Activated naive CD8-positive, alpha-beta T cell treated with anti-CD3 and anti-CD28 coated beads, Interleukin-2, amount 10 ng/mL, durations not matched to agents 7 days and 5 days (primary cell): ENCODE results near the gene PRPF6. TPM values are rescaled to one million over a fixed set of nuclear protein-coding genes. Genes with fewer than 3 reads are reported as not detected.
A peak's percentile ranks its signal among the peaks of the same experiment; 100 is the strongest.
"Not testable (repeated sequence)": the region's sequence is repeated elsewhere in the genome, so short reads cannot be mapped to it uniquely, and the experiment has no call there.

Experiments
- ATAC-seq: fragments of 150-1000 bp; cut with Tn5 transposase; one replicate; pipeline ENCODE4 v1.10.0; 2021; ENCODE audit warnings: low read depth, moderate library complexity
- POLR2A ChIA-PET: fragments of 350-600 bp; sonication (Branson Sonifier 250); formaldehyde crosslinking; loops from one replicate; lab custom pipeline; 2021; ENCODE audit warnings: antibody characterized with exemption; lab: Charles Lee
- DNase-seq: peaks from one replicate; pipeline ENCODE4 v3.0.0; 2021
- H3K27ac Mint-ChIP-seq: one replicate; pipeline ENCODE4 v1.8.0; 2022; ENCODE audit warnings: mild to moderate bottlenecking, mixed read lengths
- H3K27me3 Mint-ChIP-seq: one replicate; pipeline ENCODE4 v1.8.0; 2022; ENCODE audit warnings: mild to moderate bottlenecking, moderate library complexity, mixed read lengths
- H3K36me3 Mint-ChIP-seq: one replicate; pipeline ENCODE4 v1.8.0; 2021; ENCODE audit warnings: mild to moderate bottlenecking, mixed read lengths
- H3K4me1 Mint-ChIP-seq: one replicate; pipeline ENCODE4 v1.8.0; 2021; ENCODE audit warnings: mixed read lengths
- H3K4me3 Mint-ChIP-seq: one replicate; pipeline ENCODE4 v1.8.0; 2022; ENCODE audit warnings: mild to moderate bottlenecking, moderate library complexity, mixed read lengths
- H3K9me3 Mint-ChIP-seq: one replicate; pipeline ENCODE4 v1.8.0; 2021; ENCODE audit warnings: mixed read lengths
- total RNA-seq, 2 experiments: library from RNA; stranded (reverse); gene quantifications; one replicate each; pipeline ENCODE4 v1.2.3, GENCODE V29; 2021

The PRPF6 gene
- total RNA-seq, 2 experiments from 2014 or later, result 76.7 to 78.4 TPM

DNA sequence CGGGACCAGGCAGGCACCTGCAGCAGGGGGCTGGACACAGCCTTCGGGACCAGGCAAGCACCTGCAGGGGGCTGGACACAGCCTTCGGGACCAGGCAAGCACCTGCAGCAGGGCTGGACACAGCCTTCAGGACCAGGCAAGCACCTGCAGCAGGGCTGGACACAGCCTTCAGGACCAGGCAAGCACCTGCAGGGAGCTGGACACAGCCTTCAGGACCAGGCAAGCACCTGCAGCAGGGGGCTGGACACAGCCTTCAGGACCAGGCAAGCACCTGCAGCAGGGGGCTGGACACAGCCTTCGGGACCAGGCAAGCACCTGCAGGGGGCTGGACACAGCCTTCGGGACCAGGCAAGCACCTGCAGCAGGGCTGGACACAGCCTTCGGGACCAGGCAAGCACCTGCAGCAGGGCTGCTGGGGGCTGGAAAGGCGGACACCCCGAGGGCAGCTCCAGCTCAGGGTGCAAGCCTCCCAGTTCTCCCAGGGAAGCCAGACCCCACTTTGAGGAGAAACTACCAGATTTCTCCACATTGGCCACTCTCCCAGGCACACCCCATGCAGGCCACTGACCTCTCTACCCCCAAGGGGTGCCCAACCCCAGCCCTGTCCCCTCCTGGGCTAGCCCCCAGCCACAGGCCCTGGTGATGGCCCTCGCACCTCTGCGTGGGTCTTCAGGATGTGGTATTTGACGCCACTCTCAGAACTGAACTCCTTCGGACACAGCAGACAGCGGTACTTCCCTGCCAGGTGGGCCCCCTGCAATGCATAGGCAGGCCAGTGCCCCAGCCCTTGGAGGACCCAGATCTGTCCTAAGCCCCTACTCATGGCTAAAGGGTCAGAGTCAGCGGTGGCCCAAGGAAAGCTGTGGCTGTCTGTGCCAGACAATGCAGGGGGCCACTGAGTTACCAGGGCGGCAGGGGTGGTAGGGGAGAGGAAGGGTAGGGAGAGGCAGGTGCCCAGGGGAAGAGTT, 20.0 kb upstream of the PRPF6 start:
- ATAC-seq, H3K36me3 Mint-ChIP-seq, H3K4me3 Mint-ChIP-seq, DNase-seq, H3K27me3 Mint-ChIP-seq, H3K9me3 Mint-ChIP-seq, H3K27ac Mint-ChIP-seq: not testable (repeated sequence)
- peaks cover 11% of the 10 kb centered on the region for H3K4me1 Mint-ChIP-seq
- POLR2A ChIA-PET, result interaction anchor here (0.6 kb wide), 1 partner anchor 331 kb away, joined by 5 read pairs; no protein-coding TSS in a partner anchor

DNA sequence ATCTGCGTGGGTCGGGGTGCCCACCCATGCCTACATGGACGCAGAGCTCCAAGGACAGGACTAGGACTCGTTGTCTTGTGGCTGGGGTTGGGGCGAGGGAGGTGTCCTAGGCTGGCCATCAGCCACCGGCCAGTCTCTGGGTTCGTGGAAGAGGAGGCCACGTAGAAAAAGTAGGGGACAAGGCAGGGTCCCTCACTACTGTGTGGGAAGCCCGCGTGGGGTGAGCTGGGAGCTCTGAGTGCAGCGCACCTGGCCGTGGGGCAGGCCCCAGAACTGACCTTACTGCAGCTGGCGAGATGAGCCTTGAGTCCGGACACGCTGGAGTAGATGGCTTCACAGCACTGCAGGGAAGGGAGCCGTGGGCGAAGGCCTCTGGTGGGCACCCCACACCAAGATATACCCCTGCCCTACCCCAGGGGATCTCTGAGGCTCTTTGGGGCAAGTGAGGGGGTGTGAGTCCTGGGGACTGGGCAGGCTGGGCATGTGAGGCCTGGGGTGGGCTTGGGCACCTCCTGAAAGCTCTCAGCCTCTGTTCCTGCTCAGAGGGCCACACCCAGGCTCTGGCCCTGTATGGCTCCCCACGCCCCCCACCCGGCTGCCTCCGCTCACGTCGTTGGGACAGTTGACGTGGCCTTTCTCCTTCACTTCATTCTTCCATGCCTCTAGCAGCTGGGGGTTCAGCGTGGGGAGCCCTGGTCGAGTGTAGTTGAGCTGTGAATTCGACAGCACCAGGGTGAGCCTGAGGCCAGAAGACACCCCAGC, 19.1 kb upstream of the PRPF6 start:
- POLR2A ChIA-PET, result interaction anchor here (0.6 to 1.1 kb wide), 2 partner anchors 101 to 332 kb away, joined by 3 to 5 read pairs; no protein-coding TSS in a partner anchor
- H3K9me3 Mint-ChIP-seq, result no peaks in the 10 kb centered on the region
- peaks cover 7% of the 10 kb centered on the region for H3K36me3 Mint-ChIP-seq
- H3K27me3 Mint-ChIP-seq, result no peaks in the 10 kb centered on the region
- DNase-seq (no peak), ATAC-seq (no peak)
- peak overlapping the region; percentile 38 for H3K27ac Mint-ChIP-seq
- peaks cover 9% of the 10 kb centered on the region for H3K4me1 Mint-ChIP-seq
- H3K4me3 Mint-ChIP-seq, result no peak overlapping the region

DNA sequence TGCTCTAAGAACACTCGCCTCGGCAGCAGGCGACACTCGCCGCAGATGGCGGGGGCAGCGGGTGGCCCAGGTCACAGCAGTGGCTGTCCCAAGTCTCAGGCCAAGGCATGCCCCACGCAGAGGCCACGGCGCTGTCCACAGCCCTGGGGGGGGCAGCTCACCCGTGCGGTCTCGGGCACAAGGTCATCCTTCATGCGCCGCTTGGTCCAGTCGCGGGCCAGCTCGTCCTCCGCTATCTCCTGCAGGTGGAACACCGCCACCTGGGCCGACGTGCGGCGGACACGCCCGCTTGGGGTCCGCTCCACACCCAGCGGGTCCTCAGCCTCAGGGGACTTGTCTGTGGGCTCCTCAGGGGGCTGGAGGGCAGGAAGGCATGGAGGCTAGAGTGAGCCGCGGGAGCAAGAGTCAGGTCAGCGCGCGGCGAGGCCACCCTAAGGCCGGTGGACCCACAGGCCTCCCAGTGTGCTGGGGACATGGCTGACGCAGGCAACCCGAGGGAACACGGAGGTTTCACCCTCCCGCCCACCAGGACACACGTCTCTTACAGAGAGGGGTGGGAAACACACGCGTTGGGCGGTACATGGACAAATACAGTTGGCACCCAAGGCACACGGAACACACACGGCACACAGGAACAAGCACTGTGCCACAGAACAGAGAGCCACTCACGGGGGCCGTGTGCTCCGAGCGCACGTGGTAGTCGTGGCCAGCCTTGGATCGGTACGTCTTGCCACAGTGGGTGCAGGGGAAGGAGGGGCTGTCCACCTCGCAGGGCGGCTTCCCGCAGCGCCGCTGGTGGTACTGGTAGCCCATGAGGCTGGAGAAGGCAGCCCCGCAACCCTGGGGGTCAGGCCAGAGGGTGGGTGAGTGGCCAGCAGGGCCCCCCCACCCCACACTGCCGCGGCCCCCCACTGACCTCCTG, 18.2 kb upstream of the PRPF6 start:
- Mint-ChIP-seq H3K36me3 (peaks cover 7% of the 10 kb centered on the region), H3K27me3 (no peaks in the 10 kb centered on the region), H3K4me3 (no peak overlapping the region), H3K27ac (peak overlapping the region; percentile 38), H3K4me1 (peaks cover 2% of the 10 kb centered on the region), H3K9me3 (no peaks in the 10 kb centered on the region)
- no peak for ATAC-seq
- POLR2A ChIA-PET, result interaction anchor here (1.1 kb wide), 1 partner anchor 100 kb away, joined by 3 read pairs; no protein-coding TSS in a partner anchor
- no peak for DNase-seq

DNA sequence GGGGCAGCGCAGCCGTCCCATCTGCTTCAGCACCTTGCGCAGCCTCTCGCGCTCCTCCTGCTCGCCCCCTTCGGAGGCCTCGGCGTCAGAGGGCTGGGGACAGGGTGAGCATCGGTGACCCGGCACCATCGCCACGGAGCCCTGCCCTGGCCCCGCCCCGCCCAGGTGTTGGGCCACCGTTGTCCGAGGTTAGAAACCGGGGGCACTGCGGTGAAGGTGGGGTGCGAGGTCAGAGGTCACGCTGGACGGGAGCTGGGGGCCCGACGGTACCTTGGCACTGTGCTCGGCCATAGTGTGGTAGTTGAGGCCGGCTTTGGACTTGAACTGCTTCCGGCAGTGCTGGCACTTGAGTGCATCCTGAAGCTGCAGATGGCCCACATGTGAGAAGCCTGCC, 17.6 kb upstream of the PRPF6 start:
- DNase-seq, result peak; percentile 29
- POLR2A ChIA-PET, result no interaction called here
- Mint-ChIP-seq H3K9me3 (no peaks in the 10 kb centered on the region), H3K4me1 (peaks cover 1% of the 10 kb centered on the region), H3K27me3 (no peaks in the 10 kb centered on the region), H3K4me3 (no peak overlapping the region), H3K27ac (no peak overlapping the region), H3K36me3 (peaks cover 7% of the 10 kb centered on the region)
- no peak for ATAC-seq

DNA sequence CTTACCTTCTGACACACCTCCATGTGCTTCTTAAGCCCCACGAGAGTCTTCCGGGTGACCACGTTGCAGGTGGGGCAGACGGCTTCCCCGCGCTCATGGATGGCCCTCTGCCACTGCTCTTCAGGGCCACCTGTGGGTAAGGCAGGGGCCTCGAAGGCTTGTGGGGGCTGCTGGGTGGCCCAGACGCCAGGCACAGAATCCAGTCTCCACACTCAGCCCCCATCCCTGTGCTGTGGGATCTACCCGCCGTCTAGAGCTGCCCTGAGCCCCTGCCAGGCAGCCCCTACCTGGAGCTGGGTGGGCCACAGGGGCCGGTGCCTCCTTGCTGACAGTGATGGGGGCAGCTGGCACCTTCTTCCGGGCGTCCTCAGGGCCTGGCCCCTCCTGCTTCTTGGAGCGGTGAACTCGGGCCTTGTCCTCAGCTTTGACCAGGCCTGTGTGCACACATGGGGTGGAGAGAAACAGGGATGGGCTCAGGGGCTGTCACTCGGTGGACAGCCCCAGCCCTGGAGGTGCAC, 17.1 kb upstream of the PRPF6 start:
- ATAC-seq (no peak), DNase-seq (peak; percentile 28)
- H3K4me3 Mint-ChIP-seq, result no peak overlapping the region
- H3K4me1 Mint-ChIP-seq, result peaks cover 6% of the 10 kb centered on the region
- H3K36me3 Mint-ChIP-seq, result peaks cover 7% of the 10 kb centered on the region
- no peaks in the 10 kb centered on the region for H3K27me3 Mint-ChIP-seq
- no peaks in the 10 kb centered on the region for H3K9me3 Mint-ChIP-seq
- POLR2A ChIA-PET, result no interaction called here
- no peak overlapping the region for H3K27ac Mint-ChIP-seq

DNA sequence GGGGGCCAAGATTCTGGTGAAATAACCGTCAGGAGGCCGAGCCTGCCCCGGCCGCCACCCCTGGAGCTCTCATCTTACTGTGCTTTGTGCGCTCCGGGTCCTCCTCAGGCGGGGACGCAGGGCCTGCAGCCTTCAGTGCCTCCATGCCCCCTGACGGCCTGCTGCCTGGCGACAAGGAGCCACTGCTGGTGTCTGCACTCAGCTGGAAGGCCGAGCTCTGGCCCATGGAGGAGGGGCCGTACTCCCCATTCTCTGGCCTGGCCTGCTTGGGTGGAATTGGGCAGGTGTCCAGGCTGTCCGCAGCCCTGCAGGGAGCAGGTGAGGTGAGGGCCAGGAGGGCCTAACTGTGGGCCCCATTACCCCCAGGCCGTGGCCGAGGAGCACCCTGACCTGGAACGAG, 16.5 kb upstream of the PRPF6 start:
- Mint-ChIP-seq H3K4me3 (no peak overlapping the region), H3K9me3 (no peaks in the 10 kb centered on the region), H3K27me3 (peaks cover 2% of the 10 kb centered on the region), H3K4me1 (peaks cover 8% of the 10 kb centered on the region), H3K36me3 (peaks cover 7% of the 10 kb centered on the region), H3K27ac (no peak overlapping the region)
- DNase-seq (peak; percentile 24), ATAC-seq (no peak)
- POLR2A ChIA-PET, result no interaction called here

DNA sequence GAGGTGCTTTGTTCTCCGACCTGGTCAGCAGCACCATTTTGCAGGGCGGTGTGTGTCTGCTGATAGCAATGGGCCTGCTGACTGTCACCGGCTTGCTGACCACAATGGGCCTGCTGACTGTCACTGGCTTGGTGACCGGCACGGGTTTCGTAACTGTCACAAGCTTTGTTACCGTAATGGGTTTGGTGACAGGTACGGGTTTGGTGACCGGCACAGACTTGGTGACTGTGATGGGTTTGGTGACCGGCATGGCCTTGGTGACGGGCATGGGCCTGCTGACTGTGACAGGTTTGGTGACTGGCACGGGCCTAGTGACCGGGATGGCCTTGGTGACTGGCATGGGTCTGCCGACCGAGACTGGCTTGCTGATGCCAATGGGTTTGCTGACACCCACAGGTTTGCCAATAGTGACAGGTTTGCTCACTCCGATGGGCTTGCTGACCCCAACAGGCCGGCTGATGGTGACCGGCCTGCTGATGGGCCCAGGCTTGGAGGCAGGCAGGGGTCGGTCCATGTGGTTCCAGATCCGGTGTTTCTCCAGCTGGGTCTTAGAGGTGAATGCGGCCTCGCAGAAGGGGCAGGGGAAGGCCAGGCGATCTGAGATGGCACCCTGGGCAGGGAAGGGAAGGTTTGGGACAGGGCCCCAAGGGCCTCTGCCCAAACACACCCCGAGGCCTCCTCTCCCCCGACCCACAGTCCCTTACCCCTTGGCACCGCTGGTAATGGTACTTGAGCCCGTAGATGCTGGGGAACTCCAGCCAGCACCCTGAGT, 14.6 kb upstream of the PRPF6 start:
- DNase-seq (no peak), ATAC-seq (no peak)
- Mint-ChIP-seq H3K4me3 (no peak overlapping the region), H3K36me3 (peaks cover 7% of the 10 kb centered on the region), H3K4me1 (peaks cover 8% of the 10 kb centered on the region), H3K9me3 (no peaks in the 10 kb centered on the region), H3K27ac (no peak overlapping the region), H3K27me3 (peaks cover 4% of the 10 kb centered on the region)
- POLR2A ChIA-PET, result no interaction called here

DNA sequence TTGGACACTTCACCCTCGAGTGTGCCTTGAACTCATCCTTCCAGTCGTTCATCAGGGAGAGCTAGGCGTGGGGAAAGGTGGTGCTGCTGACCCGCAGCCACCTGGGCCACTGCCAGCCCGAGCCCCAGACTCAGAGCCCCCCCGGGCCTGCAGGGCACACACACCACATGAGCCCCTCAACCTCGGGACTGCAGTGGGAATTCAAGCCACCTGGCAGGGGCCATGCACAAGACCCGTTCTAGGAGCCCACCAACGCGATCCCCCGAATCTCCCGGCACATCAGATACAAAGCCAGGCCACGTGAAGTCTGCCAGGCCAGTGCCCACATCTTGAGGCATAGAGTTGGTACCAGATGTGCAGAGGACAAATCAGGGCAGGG, 14.0 kb upstream of the PRPF6 start:
- Mint-ChIP-seq H3K36me3 (peaks cover 7% of the 10 kb centered on the region), H3K27me3 (peaks cover 4% of the 10 kb centered on the region), H3K27ac (no peak overlapping the region), H3K4me1 (peaks cover 8% of the 10 kb centered on the region), H3K9me3 (no peaks in the 10 kb centered on the region), H3K4me3 (no peak overlapping the region)
- no peak for DNase-seq
- POLR2A ChIA-PET, result no interaction called here
- ATAC-seq, result no peak

DNA sequence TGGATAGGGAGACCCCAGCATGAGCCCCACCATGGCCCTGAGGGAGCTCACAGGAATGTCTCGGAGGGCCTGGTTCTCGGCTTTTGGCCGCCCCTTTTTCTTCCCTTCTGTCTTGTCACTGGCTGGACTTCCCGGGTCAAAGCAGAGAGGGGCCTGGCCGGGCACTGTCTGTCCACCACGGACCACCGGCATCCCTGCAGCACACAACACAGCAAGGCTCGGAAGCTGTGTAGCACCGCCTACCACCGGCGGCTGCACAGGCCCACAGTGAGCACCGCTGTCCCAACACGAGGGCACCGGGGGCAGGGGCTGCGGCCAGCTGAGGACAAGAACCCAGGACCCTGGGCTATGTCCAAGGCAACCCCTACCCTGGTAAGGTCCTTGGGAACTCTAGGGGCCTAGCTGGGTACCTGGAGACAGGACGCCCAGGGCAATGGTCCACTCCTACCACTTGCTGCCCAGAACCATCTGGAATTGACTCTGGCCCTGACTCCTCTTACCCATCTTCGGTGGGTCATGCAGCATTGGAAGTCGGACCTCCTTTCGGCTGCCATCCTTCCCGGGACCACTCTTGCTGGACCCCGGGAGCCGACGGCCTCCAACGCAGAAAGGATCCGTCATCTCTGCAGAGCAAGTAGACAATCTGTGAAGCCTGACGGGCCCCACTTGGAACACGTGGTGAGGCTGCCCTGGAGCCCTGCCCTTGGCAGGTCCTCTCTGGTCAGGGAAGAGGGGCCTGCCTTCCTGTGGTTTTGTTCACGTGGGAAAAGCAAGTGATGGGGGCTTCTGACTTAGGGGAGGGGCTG, 13.4 kb upstream of the PRPF6 start:
- H3K9me3 Mint-ChIP-seq, result no peaks in the 10 kb centered on the region
- POLR2A ChIA-PET, result interaction anchor here (1.4 to 1.5 kb wide), 2 partner anchors 11 to 12 kb away, joined by 4 to 6 read pairs; partner anchors contain the start of genes SAMD10 and UCKL1
- no peak overlapping the region for H3K4me3 Mint-ChIP-seq
- no peak overlapping the region for H3K27ac Mint-ChIP-seq
- ATAC-seq (no peak), DNase-seq (no peak)
- H3K36me3 Mint-ChIP-seq, result peaks cover 7% of the 10 kb centered on the region
- peaks cover 10% of the 10 kb centered on the region for H3K4me1 Mint-ChIP-seq
- peaks cover 4% of the 10 kb centered on the region for H3K27me3 Mint-ChIP-seq

DNA sequence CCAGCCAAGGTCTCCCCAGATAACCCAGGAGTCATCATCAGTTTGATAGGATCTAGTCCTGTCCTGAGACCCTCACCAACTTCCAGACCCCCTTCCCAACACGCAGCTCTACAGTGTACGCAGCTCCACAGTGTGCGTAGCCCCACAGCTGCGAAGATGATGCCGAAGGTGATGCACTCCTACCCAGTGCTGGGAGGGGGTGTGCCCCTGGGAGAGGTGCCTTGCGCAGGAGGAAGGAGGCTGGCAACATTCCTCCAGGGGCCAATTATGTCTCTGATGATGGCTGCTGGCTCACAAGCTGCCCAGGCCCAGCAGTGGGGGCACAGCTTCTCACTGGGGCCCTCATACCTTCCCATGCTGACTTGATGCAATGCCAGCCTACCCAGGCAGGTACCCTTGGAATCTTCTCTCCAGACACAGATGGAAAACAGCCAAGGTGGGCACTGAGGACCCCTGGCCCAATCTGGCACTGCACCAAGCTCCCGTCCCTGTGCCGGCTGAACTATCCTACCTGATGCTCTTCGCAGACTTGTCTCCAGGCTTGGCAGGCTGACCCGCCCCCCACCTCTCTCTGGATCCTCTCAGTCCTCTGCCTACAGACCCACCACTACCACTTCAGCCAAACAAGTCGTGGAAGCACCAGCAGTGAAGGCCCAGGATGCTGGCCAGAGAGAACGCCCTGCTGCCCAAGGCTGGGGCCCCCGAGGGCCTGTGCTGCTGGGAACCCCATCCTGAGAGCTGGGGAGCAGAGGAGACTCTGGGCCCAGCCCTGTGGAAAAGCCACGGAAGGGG, 12.6 kb upstream of the PRPF6 start:
- Mint-ChIP-seq H3K4me1 (peaks cover 14% of the 10 kb centered on the region), H3K4me3 (peak overlapping the region; percentile 86), H3K27ac (peak overlapping the region; percentile 84), H3K9me3 (no peaks in the 10 kb centered on the region), H3K36me3 (peaks cover 8% of the 10 kb centered on the region), H3K27me3 (peaks cover 4% of the 10 kb centered on the region)
- no peak for DNase-seq
- POLR2A ChIA-PET, result interaction anchor here (0.8 to 1.5 kb wide), 5 partner anchors 9 to 93 kb away, joined by 3 to 6 read pairs (median 4); partner anchors contain the start of genes SAMD10 and UCKL1
- ATAC-seq, result no peak
